Activated naive CD8-positive, alpha-beta T cell treated with anti-CD3 and anti-CD28 coated beads for 36 hours (primary cell): ENCODE data around the gene DLG2. TPM values are rescaled to one million over a fixed set of nuclear protein-coding genes. Genes with fewer than 3 reads are reported as not detected.
A peak's percentile ranks its signal among the peaks of the same experiment; 100 is the strongest.
"Not testable (repeated sequence)": the region's sequence is repeated elsewhere in the genome, so short reads cannot be mapped to it uniquely, and the experiment has no call there.

Source experiments
- DNase-seq: peaks from one replicate; pipeline ENCODE4 v3.0.0; 2021
- H3K27ac Mint-ChIP-seq: one replicate; pipeline ENCODE4 v1.8.0; 2022; ENCODE audit warnings: mild to moderate bottlenecking, moderate library complexity, mixed read lengths
- H3K27me3 Mint-ChIP-seq: one replicate; pipeline ENCODE4 v1.8.0; 2022; ENCODE audit warnings: mild to moderate bottlenecking, mixed read lengths
- H3K36me3 Mint-ChIP-seq: one replicate; pipeline ENCODE4 v1.8.0; 2021; ENCODE audit warnings: mild to moderate bottlenecking, mixed read lengths
- H3K4me1 Mint-ChIP-seq: one replicate; pipeline ENCODE4 v1.8.0; 2021; ENCODE audit warnings: mixed read lengths
- H3K4me3 Mint-ChIP-seq: one replicate; pipeline ENCODE4 v1.8.0; 2022; ENCODE audit warnings: mild to moderate bottlenecking, moderate library complexity, mixed read lengths
- H3K9me3 Mint-ChIP-seq: one replicate; pipeline ENCODE4 v1.8.0; 2022; ENCODE audit warnings: mixed read lengths
- total RNA-seq, 2 experiments: library from RNA; stranded (reverse); gene quantifications; one replicate each; pipeline ENCODE4 v1.2.3, GENCODE V29; 2021

The DLG2 gene
- total RNA-seq, 2 experiments from 2014 or later, result 1.7 to 1.9 TPM

GRCh38 chr11:85654343-85654742 lies 27.2 kb upstream of the DLG2 start:
- not testable (repeated sequence) for H3K4me3 Mint-ChIP-seq, H3K9me3 Mint-ChIP-seq, H3K27me3 Mint-ChIP-seq, DNase-seq, H3K27ac Mint-ChIP-seq
- Mint-ChIP-seq H3K36me3 (peaks cover 20% of the 10 kb centered on the region), H3K4me1 (peaks cover 52% of the 10 kb centered on the region)

- Mint-ChIP-seq H3K4me1 (peaks cover 45% of the 10 kb centered on the region), H3K4me3 (no peak overlapping the region), H3K27ac (peak overlapping the region; percentile 36), H3K27me3 (no peaks in the 10 kb centered on the region), H3K36me3 (peaks cover 16% of the 10 kb centered on the region), H3K9me3 (no peaks in the 10 kb centered on the region)
- DNase-seq, result no peak
These were observed 25.8 kb upstream of the DLG2 start for GRCh38 chr11:85652786-85653447.

GRCh38 chr11:85651118-85651517 lies 24.0 kb upstream of the DLG2 start:
- H3K4me3 Mint-ChIP-seq, result no peak overlapping the region
- H3K36me3 Mint-ChIP-seq, result peaks cover 11% of the 10 kb centered on the region
- peak overlapping the region; percentile 50 for H3K27ac Mint-ChIP-seq
- no peak for DNase-seq
- H3K9me3 Mint-ChIP-seq, result no peaks in the 10 kb centered on the region
- peaks cover 36% of the 10 kb centered on the region for H3K4me1 Mint-ChIP-seq
- H3K27me3 Mint-ChIP-seq, result no peaks in the 10 kb centered on the region

GRCh38 chr11:85647604-85648299 lies 20.6 kb upstream of the DLG2 start, which contains the start of gene TMEM126A:
TSS of gene TMEM126A (plus strand) at chr11:85647967. CDS start at chr11:85650256, 2,289 bp downstream.
- Mint-ChIP-seq H3K4me1 (peaks cover 21% of the 10 kb centered on the region), H3K9me3 (no peaks in the 10 kb centered on the region), H3K36me3 (peaks cover 9% of the 10 kb centered on the region), H3K27ac (peak within 1 kb of the TSS; percentile 87), H3K4me3 (peak within 1 kb of the TSS; percentile 90), H3K27me3 (peaks cover 11% of the 10 kb centered on the region)
- peak; percentile 94 for DNase-seq

GRCh38 chr11:85647078-85647477 lies 19.9 kb upstream of the DLG2 start:
- H3K27me3 Mint-ChIP-seq, result peaks cover 14% of the 10 kb centered on the region
- H3K9me3 Mint-ChIP-seq, result no peaks in the 10 kb centered on the region
- H3K4me1 Mint-ChIP-seq, result peaks cover 17% of the 10 kb centered on the region
- no peak for DNase-seq
- H3K4me3 Mint-ChIP-seq, result peak overlapping the region; percentile 90
- peaks cover 9% of the 10 kb centered on the region for H3K36me3 Mint-ChIP-seq
- H3K27ac Mint-ChIP-seq, result peak overlapping the region; percentile 87

- H3K4me3 Mint-ChIP-seq, result no peak overlapping the region
- no peak overlapping the region for H3K27ac Mint-ChIP-seq
- peaks cover 16% of the 10 kb centered on the region for H3K27me3 Mint-ChIP-seq
- no peaks in the 10 kb centered on the region for H3K4me1 Mint-ChIP-seq
- peaks cover 6% of the 10 kb centered on the region for H3K36me3 Mint-ChIP-seq
- DNase-seq, result no peak
- H3K9me3 Mint-ChIP-seq, result no peaks in the 10 kb centered on the region
These were observed 16.1 kb upstream of the DLG2 start for GRCh38 chr11:85643191-85643614.

GRCh38 chr11:85634747-85635146 lies 7.6 kb upstream of the DLG2 start:
- H3K4me1 Mint-ChIP-seq, result peaks cover 14% of the 10 kb centered on the region
- no peaks in the 10 kb centered on the region for H3K27me3 Mint-ChIP-seq
- H3K36me3 Mint-ChIP-seq, result peaks cover 28% of the 10 kb centered on the region
- H3K4me3 Mint-ChIP-seq, result no peak overlapping the region
- no peak overlapping the region for H3K27ac Mint-ChIP-seq
- no peaks in the 10 kb centered on the region for H3K9me3 Mint-ChIP-seq
- DNase-seq, result no peak

GRCh38 chr11:85628771-85629341 lies 1.7 kb upstream of the DLG2 start:
- H3K36me3 Mint-ChIP-seq, result peaks cover 22% of the 10 kb centered on the region
- H3K4me1 Mint-ChIP-seq, result peaks cover 31% of the 10 kb centered on the region
- no peaks in the 10 kb centered on the region for H3K9me3 Mint-ChIP-seq
- peak overlapping the region; percentile 98 for H3K4me3 Mint-ChIP-seq
- peak; percentile 16 for DNase-seq
- H3K27me3 Mint-ChIP-seq, result no peaks in the 10 kb centered on the region
- peak overlapping the region; percentile 99 for H3K27ac Mint-ChIP-seq

GRCh38 chr11:85627998-85628770 lies 1.0 kb upstream of the DLG2 start, which contains the start of gene TMEM126B:
TSS of gene TMEM126B (plus strand) at chr11:85628593. CDS start at chr11:85628608, 15 bp downstream.
- no peaks in the 10 kb centered on the region for H3K9me3 Mint-ChIP-seq
- H3K27ac Mint-ChIP-seq, result peak within 1 kb of the TSS; percentile 99
- peak within 1 kb of the TSS; percentile 98 for H3K4me3 Mint-ChIP-seq
- peak; percentile 97 for DNase-seq
- no peaks in the 10 kb centered on the region for H3K27me3 Mint-ChIP-seq
- peaks cover 19% of the 10 kb centered on the region for H3K36me3 Mint-ChIP-seq
- H3K4me1 Mint-ChIP-seq, result peaks cover 29% of the 10 kb centered on the region

- Mint-ChIP-seq H3K27me3 (no peaks in the 10 kb centered on the region), H3K27ac (peak overlapping the region; percentile 99), H3K4me1 (peaks cover 29% of the 10 kb centered on the region), H3K9me3 (no peaks in the 10 kb centered on the region), H3K4me3 (peak overlapping the region; percentile 98), H3K36me3 (peaks cover 8% of the 10 kb centered on the region)
- peak; percentile 15 for DNase-seq
These were observed 648 bp downstream of the DLG2 start for GRCh38 chr11:85626496-85626895.

- Mint-ChIP-seq H3K9me3 (no peaks in the 10 kb centered on the region), H3K27me3 (no peaks in the 10 kb centered on the region), H3K27ac (no peak overlapping the region), H3K4me3 (no peak overlapping the region), H3K4me1 (peaks cover 2% of the 10 kb centered on the region), H3K36me3 (no peaks in the 10 kb centered on the region)
- DNase-seq, result no peak
These were observed 6.9 kb downstream of the DLG2 start for GRCh38 chr11:85620256-85620655.

GRCh38 chr11:85619499-85619898 lies 7.6 kb downstream of the DLG2 start:
- no peak overlapping the region for H3K4me3 Mint-ChIP-seq
- no peak overlapping the region for H3K27ac Mint-ChIP-seq
- H3K36me3 Mint-ChIP-seq, result no peaks in the 10 kb centered on the region
- no peaks in the 10 kb centered on the region for H3K9me3 Mint-ChIP-seq
- DNase-seq, result no peak
- no peaks in the 10 kb centered on the region for H3K27me3 Mint-ChIP-seq
- no peaks in the 10 kb centered on the region for H3K4me1 Mint-ChIP-seq

- H3K36me3 Mint-ChIP-seq, H3K4me3 Mint-ChIP-seq, H3K27me3 Mint-ChIP-seq, H3K9me3 Mint-ChIP-seq, H3K4me1 Mint-ChIP-seq, H3K27ac Mint-ChIP-seq, DNase-seq: not testable (repeated sequence)
These were observed 15.5 kb downstream of the DLG2 start for GRCh38 chr11:85611643-85612042.

- H3K27ac Mint-ChIP-seq, result not testable (repeated sequence)
These were observed 17.9 kb downstream of the DLG2 start for GRCh38 chr11:85609286-85609685.

GRCh38 chr11:85608621-85609020 lies 18.5 kb downstream of the DLG2 start:
- not testable (repeated sequence) for H3K36me3 Mint-ChIP-seq, H3K4me3 Mint-ChIP-seq, H3K27ac Mint-ChIP-seq

More at GRCh38 chr11:85609286-85609685, 17.9 kb downstream of the DLG2 start:
- H3K27me3 Mint-ChIP-seq, DNase-seq, H3K4me3 Mint-ChIP-seq, H3K36me3 Mint-ChIP-seq, H3K9me3 Mint-ChIP-seq, H3K4me1 Mint-ChIP-seq: not testable (repeated sequence)

More at GRCh38 chr11:85608621-85609020, 18.5 kb downstream of the DLG2 start:
- not testable (repeated sequence) for H3K27me3 Mint-ChIP-seq, H3K4me1 Mint-ChIP-seq, H3K9me3 Mint-ChIP-seq, DNase-seq
